Measurements from ENCODE around the gene SORL1-AS1.

The SORL1-AS1 gene

DNA sequence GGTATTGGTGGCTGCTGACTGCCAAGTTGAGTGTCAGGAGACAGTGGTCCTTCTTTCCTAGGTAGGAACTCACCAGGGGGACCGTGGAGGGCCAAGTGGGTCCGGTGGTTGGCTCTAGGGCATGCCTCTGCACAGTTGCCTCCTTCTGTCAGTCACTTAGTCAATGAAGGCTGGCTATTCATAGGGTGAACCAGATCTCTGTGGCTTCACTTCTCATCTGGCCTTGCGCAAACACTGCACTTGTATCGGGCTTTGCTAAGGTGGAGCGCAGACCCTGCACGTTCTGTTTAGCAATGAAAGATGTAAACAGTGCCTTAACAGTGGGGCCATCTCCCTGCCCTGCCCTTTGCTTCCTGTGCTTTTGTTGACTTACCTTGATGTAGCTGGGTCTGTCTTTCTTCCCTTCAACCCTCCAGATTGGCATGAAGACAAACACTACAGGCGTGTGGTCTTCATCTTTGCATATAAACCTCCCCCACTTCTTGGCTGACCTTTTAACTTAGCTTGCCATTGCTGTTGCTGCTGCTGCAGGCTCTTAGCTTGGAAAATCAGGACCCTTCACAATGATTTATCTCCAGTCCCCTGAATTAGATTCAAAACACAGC, 6.7 kb upstream of the SORL1-AS1 start:
- WGBS, 5 donors: 46 to 71% (median 64%) methylated on average over 7 of the region's 7 CpGs
- TF ChIP-seq, protein P1, sequence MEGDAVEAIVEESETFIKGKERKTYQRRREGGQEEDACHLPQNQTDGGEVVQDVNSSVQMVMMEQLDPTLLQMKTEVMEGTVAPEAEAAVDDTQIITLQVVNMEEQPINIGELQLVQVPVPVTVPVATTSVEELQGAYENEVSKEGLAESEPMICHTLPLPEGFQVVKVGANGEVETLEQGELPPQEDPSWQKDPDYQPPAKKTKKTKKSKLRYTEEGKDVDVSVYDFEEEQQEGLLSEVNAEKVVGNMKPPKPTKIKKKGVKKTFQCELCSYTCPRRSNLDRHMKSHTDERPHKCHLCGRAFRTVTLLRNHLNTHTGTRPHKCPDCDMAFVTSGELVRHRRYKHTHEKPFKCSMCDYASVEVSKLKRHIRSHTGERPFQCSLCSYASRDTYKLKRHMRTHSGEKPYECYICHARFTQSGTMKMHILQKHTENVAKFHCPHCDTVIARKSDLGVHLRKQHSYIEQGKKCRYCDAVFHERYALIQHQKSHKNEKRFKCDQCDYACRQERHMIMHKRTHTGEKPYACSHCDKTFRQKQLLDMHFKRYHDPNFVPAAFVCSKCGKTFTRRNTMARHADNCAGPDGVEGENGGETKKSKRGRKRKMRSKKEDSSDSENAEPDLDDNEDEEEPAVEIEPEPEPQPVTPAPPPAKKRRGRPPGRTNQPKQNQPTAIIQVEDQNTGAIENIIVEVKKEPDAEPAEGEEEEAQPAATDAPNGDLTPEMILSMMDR (IDR thresholded peaks at IDR 0.05 in 8 of 11, conservative IDR thresholded peaks at IDR 0.05 in 3 of 11): no peak
- peak in 1 of 3 donors; percentile 57 for TF ChIP-seq POLR2AphosphoS5 (IDR thresholded peaks at IDR 0.05)

DNA sequence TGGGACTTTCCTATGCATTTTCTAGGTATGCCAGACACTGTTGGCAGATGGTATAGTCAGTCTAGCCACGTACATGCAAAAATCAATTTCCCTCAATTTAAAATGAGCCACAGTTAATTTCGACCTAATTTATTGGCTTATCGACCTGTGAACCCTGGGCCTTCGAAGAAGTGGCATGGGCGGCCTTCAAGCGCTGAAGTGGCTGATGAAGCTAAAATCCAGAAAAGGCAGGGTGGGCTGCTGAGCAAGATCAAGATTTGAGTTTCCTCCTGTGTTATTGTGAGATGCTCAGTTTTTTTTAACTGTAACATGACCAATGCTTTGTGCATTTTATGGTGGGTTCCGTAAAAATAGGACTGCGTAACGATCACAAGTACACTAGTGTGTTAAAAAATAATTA, 5.8 kb upstream of the SORL1-AS1 start:
- WGBS, 5 donors: 85 to 92% (median 91%) methylated on average over 9 of the region's 9 CpGs
- H3K27me3 ChIP-seq (replicated peaks in 1 of 7): no peaks in the 10 kb centered on the region
- TF ChIP-seq POLR2AphosphoS5 (IDR thresholded peaks at IDR 0.05): no peak
- DNase-seq: no peak
- intact Hi-C loops (cut with DNase I; ENCODE audit: low total_unique reads): no loop called here
- peaks cover 0 to 5% (median 0%) of the 10 kb centered on the region in 6 donors for H3K36me3 ChIP-seq
- peaks cover under 1 to 100% (median 29%) of the 10 kb centered on the region in 6 donors for H3K4me1 ChIP-seq
- peak overlapping the region in 1 of 8 donors; percentile 29 for H3K4me3 ChIP-seq
- no peaks in the 10 kb centered on the region for H3K9me3 ChIP-seq
- H3K27ac ChIP-seq: peak overlapping the region in 3 of 8 donors; percentile 50 to 94 (median 70)

More for the DNA sequence above, 6.7 kb upstream of the SORL1-AS1 start:
- Histone ChIP-seq H3K4me1 (peaks cover 3 to 100% (median 34%) of the 10 kb centered on the region in 6 donors), H3K36me3 (peaks cover 0 to 5% (median 0%) of the 10 kb centered on the region in 6 donors), H3K27ac (peak overlapping the region in 6 of 8 donors; percentile 41 to 94 (median 65)), H3K27me3 (replicated peaks in 1 of 7) (no peaks in the 10 kb centered on the region), H3K4me3 (peak overlapping the region in 1 of 8 donors; percentile 29), H3K9me3 (no peaks in the 10 kb centered on the region)
- intact Hi-C loops (cut with DNase I; ENCODE audit: low total_unique reads): no loop called here
- no peak for DNase-seq

DNA sequence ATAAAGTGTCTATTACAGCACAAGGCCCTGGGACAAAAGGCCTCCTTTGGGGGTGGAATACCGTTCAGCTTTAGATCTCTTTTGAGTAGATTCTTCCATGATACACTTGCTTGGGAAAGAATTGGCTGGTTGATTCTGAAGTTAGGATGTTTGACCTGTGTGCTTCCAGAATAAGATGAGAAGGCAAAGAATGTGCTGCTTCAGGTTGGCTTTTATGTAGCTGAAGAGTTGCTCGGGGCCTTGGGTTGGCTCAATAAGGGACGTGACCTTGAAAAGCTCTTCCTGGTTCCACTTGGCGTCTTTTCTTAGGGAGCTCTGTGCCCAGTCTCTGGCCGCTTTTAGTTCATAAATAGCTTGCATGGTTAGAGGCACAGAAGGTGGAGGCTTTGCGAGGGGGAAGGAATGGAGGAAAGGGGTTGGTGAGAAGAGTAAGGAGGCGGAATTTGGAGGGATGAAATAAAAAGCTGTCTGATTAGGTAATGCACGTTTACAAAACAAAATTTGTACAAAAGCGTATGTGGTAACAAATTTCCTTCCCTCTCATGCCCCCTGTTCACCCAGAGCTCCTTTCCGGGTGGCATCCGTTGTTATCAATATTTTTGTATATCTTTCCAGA, 4.2 kb upstream of the SORL1-AS1 start:
- Histone ChIP-seq H3K9me3 (no peaks in the 10 kb centered on the region), H3K36me3 (peaks cover 0 to 5% (median 0%) of the 10 kb centered on the region in 6 donors), H3K4me3 (peak overlapping the region in 1 of 8 donors; percentile 97), H3K27ac (peak overlapping the region in 6 of 8 donors; percentile 25 to 94 (median 71)), H3K27me3 (replicated peaks in 1 of 7) (peaks cover 0 to 11% (median 4%) of the 10 kb centered on the region in 7 donors), H3K4me1 (peaks cover 0 to 97% (median 29%) of the 10 kb centered on the region in 6 donors)
- DNase-seq: no peak
- TF ChIP-seq POLR2A (IDR thresholded peaks at IDR 0.05) (no peak), POLR2AphosphoS5 (IDR thresholded peaks at IDR 0.05) (no peak)
- TF ChIP-seq, protein P1 (IDR thresholded peaks at IDR 0.05 in 8 of 11, conservative IDR thresholded peaks at IDR 0.05 in 3 of 11): no peak
- WGBS, 5 donors: 45 to 77% (median 56%) methylated on average over 11 of the region's 11 CpGs
- intact Hi-C loops (cut with DNase I; ENCODE audit: low total_unique reads): no loop called here

DNA sequence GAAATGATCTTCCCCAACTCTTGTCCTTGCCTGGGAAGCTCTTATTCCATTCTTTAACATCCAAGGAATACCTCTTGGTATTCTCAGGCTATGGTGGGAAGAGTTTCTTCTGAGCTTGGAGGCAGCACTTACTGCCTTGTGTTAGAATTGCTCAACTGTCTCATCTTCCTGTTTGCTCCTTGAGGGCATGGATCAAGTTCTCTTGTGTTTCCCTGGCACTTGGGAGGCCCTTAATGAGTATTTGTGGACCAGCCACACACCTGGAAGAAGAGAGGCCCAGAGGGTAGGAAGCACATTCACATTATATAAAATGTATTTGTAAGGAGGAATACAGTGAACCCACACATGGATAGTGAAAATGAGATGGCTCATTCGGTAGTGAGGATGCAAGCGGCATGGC, 3.4 kb upstream of the SORL1-AS1 start:
- DNase-seq: no peak
- Histone ChIP-seq H3K27me3 (replicated peaks in 1 of 7) (peaks cover 0 to 19% (median 4%) of the 10 kb centered on the region in 7 donors), H3K9me3 (no peaks in the 10 kb centered on the region), H3K4me1 (peaks cover 0 to 97% (median 34%) of the 10 kb centered on the region in 6 donors), H3K36me3 (peaks cover 0 to 5% (median 0%) of the 10 kb centered on the region in 6 donors), H3K27ac (peak overlapping the region in 6 of 8 donors; percentile 25 to 94 (median 71)), H3K4me3 (peak overlapping the region in 4 of 8 donors; percentile 2 to 97 (median 52))
- TF ChIP-seq, protein P1 (IDR thresholded peaks at IDR 0.05 in 8 of 11, conservative IDR thresholded peaks at IDR 0.05 in 3 of 11): no peak
- TF ChIP-seq POLR2A (IDR thresholded peaks at IDR 0.05) (no peak), POLR2AphosphoS5 (IDR thresholded peaks at IDR 0.05) (no peak)
- intact Hi-C loops (cut with DNase I; ENCODE audit: low total_unique reads): no loop called here
- 83 to 93% (median 87%) methylated on average over 2 of the region's 2 CpGs for WGBS, 5 donors
